Fibroblast of lung (primary cell): ENCODE measurements around the gene LORICRIN.

Source experiments
- EZH2 ChIP-seq: IDR thresholded peaks from 2 replicates; pipeline ENCODE4 v1.5.1; 2012; ENCODE audit warnings: low read length, control low read depth, mild to moderate bottlenecking; ENCODE audit errors: missing control alignments
- TF ChIP-seq, protein P1 (sequence below), 2 donors: IDR thresholded peaks in 1 of 2; conservative IDR thresholded peaks in 1 of 2; 1 replicate in 1 of 2; 2 replicates in 1 of 2; pipeline ENCODE4 v1.5.1; 2011 to 2012; ENCODE audit warnings: low read length in 2 of 2, control low read depth in 1 of 2, inconsistent platforms in 1 of 2, low read depth in 1 of 2, mild to moderate bottlenecking in 1 of 2

DNA sequence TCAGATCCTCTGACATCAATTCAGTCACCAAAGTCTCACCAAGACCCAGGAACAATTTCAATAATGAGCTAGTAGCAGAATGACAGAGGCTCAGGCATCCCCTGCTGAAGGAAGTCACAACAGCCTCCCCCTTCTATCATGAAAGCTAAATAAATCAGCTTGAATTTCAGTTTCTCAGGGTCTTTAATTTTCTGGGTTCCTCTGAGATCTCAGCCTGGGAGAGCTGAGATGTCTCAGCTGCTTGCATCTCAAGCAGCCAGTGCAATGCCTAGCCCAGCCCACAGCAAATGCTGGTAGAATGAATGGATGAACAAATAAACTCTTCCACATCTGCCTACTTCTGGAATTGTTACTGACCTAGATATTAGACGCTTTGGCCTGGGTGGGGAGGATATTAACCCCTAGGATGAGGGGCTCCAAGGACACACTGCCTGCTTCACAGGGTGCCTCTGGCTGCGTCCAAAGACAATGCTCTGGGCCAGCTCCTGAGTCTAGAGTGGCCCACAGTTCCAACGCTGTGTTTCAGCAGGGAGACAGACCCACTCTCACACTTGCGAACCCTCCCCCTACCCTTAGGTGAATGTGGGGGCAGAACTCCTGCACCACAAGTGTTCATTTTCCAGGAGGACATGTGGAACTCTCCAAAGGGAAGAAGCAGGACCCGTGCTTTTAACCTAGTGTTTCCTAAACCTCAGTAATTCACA lies 11.2 kb upstream of the LORICRIN start:
- TF ChIP-seq, protein P1, sequence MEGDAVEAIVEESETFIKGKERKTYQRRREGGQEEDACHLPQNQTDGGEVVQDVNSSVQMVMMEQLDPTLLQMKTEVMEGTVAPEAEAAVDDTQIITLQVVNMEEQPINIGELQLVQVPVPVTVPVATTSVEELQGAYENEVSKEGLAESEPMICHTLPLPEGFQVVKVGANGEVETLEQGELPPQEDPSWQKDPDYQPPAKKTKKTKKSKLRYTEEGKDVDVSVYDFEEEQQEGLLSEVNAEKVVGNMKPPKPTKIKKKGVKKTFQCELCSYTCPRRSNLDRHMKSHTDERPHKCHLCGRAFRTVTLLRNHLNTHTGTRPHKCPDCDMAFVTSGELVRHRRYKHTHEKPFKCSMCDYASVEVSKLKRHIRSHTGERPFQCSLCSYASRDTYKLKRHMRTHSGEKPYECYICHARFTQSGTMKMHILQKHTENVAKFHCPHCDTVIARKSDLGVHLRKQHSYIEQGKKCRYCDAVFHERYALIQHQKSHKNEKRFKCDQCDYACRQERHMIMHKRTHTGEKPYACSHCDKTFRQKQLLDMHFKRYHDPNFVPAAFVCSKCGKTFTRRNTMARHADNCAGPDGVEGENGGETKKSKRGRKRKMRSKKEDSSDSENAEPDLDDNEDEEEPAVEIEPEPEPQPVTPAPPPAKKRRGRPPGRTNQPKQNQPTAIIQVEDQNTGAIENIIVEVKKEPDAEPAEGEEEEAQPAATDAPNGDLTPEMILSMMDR (conservative IDR thresholded peaks at IDR 0.05 in 1 of 2, IDR thresholded peaks at IDR 0.05 in 1 of 2; ENCODE audit: low read depth in 1 of 2, low read length in 2 of 2): no peak
- TF ChIP-seq EZH2: no peak
